Spleen (tissue), 11 donors: ENCODE results near the gene RBMS1. TPM values are rescaled to one million over a fixed set of nuclear protein-coding genes. Genes with fewer than 3 reads are reported as not detected.

Experiments
- DNase-seq: peaks from one replicate; pipeline ENCODE4 v3.0.0-alpha.2; 2020
- H3K27ac ChIP-seq, 8 donors: fragments of 200-600 bp; sonication (generic) in 7 of 8; 1 replicate in 4 of 8; 2 replicates in 4 of 8; pipeline versions ENCODE4 v1.5.0 to v1.8.0; 2016 to 2021; ENCODE audit warnings: inconsistent platforms in 4 of 8, mild to moderate bottlenecking in 4 of 8, moderate library complexity in 1 of 8
- H3K27me3 ChIP-seq, 7 donors: fragments of 200-600 bp; sonication (generic) in 6 of 7; replicated peaks in 1 of 7; 1 replicate in 4 of 7; 2 replicates in 3 of 7; pipeline versions ENCODE4 v1.5.0 to v1.8.0; 2016 to 2021; ENCODE audit warnings: inconsistent platforms in 3 of 7, mild to moderate bottlenecking in 1 of 7
- H3K36me3 ChIP-seq, 6 donors: fragments of 200-600 bp; sonication (generic) in 5 of 6; 1 replicate in 4 of 6; 2 replicates in 2 of 6; pipeline versions ENCODE4 v1.5.0 to v1.8.0; 2016 to 2021; ENCODE audit warnings: inconsistent platforms in 2 of 6
- H3K4me1 ChIP-seq, 6 donors: fragments of 200-600 bp; sonication (generic) in 5 of 6; 1 replicate in 3 of 6; 2 replicates in 3 of 6; pipeline versions ENCODE4 v1.5.0 to v1.8.0; 2016 to 2021; ENCODE audit warnings: inconsistent platforms in 3 of 6
- H3K4me3 ChIP-seq, 8 donors: fragments of 200-600 bp; sonication (generic) in 7 of 8; 1 replicate in 4 of 8; 2 replicates in 4 of 8; pipeline versions ENCODE4 v1.5.0 to v1.8.0; 2016 to 2021; ENCODE audit warnings: inconsistent platforms in 4 of 8, mild to moderate bottlenecking in 4 of 8, moderate library complexity in 2 of 8
- H3K9me3 ChIP-seq, 8 donors: fragments of 200-600 bp; sonication (generic) in 7 of 8; 1 replicate in 4 of 8; 2 replicates in 4 of 8; pipeline versions ENCODE4 v1.5.0 to v1.8.0; 2016 to 2021; ENCODE audit warnings: inconsistent platforms in 4 of 8
- POLR2A ChIP-seq, 3 donors: fragments of 450-650 bp; IDR thresholded peaks; one replicate each; pipeline ENCODE4 v1.5.1; 2017; ENCODE audit warnings: antibody characterized with exemption in 3 of 3, mild to moderate bottlenecking in 1 of 3
- POLR2AphosphoS5 ChIP-seq, 3 donors: sonication (generic); formaldehyde crosslinking; IDR thresholded peaks; one replicate each; pipeline ENCODE4 v1.5.1; 2017; ENCODE audit warnings: antibody characterized with exemption in 3 of 3
- WGBS, 5 donors: extraction: QIAGEN DNeasy Blood & Tissue Kit in 3 of 5; methylation state at CpG; one replicate each; pipeline versions ENCODE4 v1.1.5 to v1.1.7; 2013 to 2018; 5-methylcytosine and 5-hydroxymethylcytosine counted together
- intact Hi-C: fragments of 100-400 bp; cut with DNase I; formaldehyde crosslinking; loops from one replicate; pipeline ENCODE4 v1.15.0; 2023; ENCODE audit warnings: low total_unique reads
- polyA plus RNA-seq, 3 donors: library from polyadenylated mRNA; stranded (reverse); fragments of 200-250 nt; gene quantifications; one replicate each; pipeline ENCODE4 v1.2.1, GENCODE V29; 2013
- total RNA-seq, 7 donors: library from RNA; depleted of rRNA in 3 of 7; stranded (reverse); fragments of >200 nt in 3 of 7; fragmentation: NEBNext Ultra II Directional in 4 of 7; extraction: Animal tissue kit (Norgen Biotek cat#: 25700) in 4 of 7; gene quantifications; one replicate each; pipeline versions ENCODE4 v1.1.0 to v1.2.1, GENCODE V29; 2016 to 2021
- TF ChIP-seq, protein P1 (sequence below), 11 experiments: fragments of 200-600 bp in 7 of 11; fragments of 450-650 bp in 4 of 11; sonication (generic) in 4 of 11; IDR thresholded peaks in 8 of 11; conservative IDR thresholded peaks in 3 of 11; 1 replicate in 7 of 11; 2 replicates in 4 of 11; pipeline versions ENCODE4 v1.4.0 to v1.8.0; 2016 to 2021; ENCODE audit warnings: antibody characterized with exemption in 11 of 11, inconsistent platforms in 4 of 11, mild to moderate bottlenecking in 1 of 11
- donor health status: healthy with polysubstance abuse.
- donor health status: DM: no; HTN: no; CAD: no; lungs with moderate emphysema.
- donor health status: DM: no; HTN: no; CAD: no.
- donor health status: Bipolar disorder and iron deficiency.
- donor health status: healthy.
- donor health status: DM: no; HTN: no; CAD: no.
- donor health status: DM: yes; HTN: yes; CAD: no.

Gene RBMS1
- total and polyA plus RNA-seq, 10 donors, result 18.8 to 151 (median 118) TPM

GRCh38 chr2:160266037-160266551 lies 227.5 kb downstream of the RBMS1 start:
- TF ChIP-seq, protein P1, sequence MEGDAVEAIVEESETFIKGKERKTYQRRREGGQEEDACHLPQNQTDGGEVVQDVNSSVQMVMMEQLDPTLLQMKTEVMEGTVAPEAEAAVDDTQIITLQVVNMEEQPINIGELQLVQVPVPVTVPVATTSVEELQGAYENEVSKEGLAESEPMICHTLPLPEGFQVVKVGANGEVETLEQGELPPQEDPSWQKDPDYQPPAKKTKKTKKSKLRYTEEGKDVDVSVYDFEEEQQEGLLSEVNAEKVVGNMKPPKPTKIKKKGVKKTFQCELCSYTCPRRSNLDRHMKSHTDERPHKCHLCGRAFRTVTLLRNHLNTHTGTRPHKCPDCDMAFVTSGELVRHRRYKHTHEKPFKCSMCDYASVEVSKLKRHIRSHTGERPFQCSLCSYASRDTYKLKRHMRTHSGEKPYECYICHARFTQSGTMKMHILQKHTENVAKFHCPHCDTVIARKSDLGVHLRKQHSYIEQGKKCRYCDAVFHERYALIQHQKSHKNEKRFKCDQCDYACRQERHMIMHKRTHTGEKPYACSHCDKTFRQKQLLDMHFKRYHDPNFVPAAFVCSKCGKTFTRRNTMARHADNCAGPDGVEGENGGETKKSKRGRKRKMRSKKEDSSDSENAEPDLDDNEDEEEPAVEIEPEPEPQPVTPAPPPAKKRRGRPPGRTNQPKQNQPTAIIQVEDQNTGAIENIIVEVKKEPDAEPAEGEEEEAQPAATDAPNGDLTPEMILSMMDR (IDR thresholded peaks at IDR 0.05 in 8 of 11, conservative IDR thresholded peaks at IDR 0.05 in 3 of 11), result no peak
- no peak for TF ChIP-seq POLR2AphosphoS5 (IDR thresholded peaks at IDR 0.05)
- no peak for TF ChIP-seq POLR2A (IDR thresholded peaks at IDR 0.05)
- H3K27me3 ChIP-seq, result no peaks in the 10 kb centered on the region
- peaks cover 0 to 5% (median 0%) of the 10 kb centered on the region in 6 donors for H3K36me3 ChIP-seq
- no peak overlapping the region for H3K27ac ChIP-seq
- intact Hi-C loops, result no loop called here
- 51 to 73% (median 67%) methylated on average over 7 of the region's 7 CpGs for WGBS, 5 donors
- peaks cover 5 to 30% (median 21%) of the 10 kb centered on the region in 6 donors for H3K4me1 ChIP-seq
- DNase-seq, result no peak
- H3K4me3 ChIP-seq, result no peak overlapping the region
- H3K9me3 ChIP-seq, result no peaks in the 10 kb centered on the region

- H3K4me1 ChIP-seq, result peaks cover 2 to 12% (median 3%) of the 10 kb centered on the region in 6 donors
- H3K4me3 ChIP-seq, result no peak overlapping the region
- H3K27ac ChIP-seq, result no peak overlapping the region
- DNase-seq, result no peak
- TF ChIP-seq POLR2AphosphoS5 (IDR thresholded peaks at IDR 0.05) (no peak), POLR2A (IDR thresholded peaks at IDR 0.05) (no peak)
- TF ChIP-seq, protein P1 (IDR thresholded peaks at IDR 0.05 in 8 of 11, conservative IDR thresholded peaks at IDR 0.05 in 3 of 11), result no peak
- no peaks in the 10 kb centered on the region for H3K36me3 ChIP-seq
- WGBS, 5 donors, result 88 to 100% (median 97%) methylated on average over 1 of the region's 1 CpG
- intact Hi-C loops, result no loop called here
- H3K27me3 ChIP-seq, result no peaks in the 10 kb centered on the region
- H3K9me3 ChIP-seq, result peaks cover 0 to 4% (median 0%) of the 10 kb centered on the region in 8 donors
Observed at GRCh38 chr2:160264308-160264707, 229.3 kb downstream of the RBMS1 start.

- Histone ChIP-seq H3K4me1 (no peaks in the 10 kb centered on the region), H3K9me3 (peaks cover 0 to 4% (median 0%) of the 10 kb centered on the region in 8 donors), H3K4me3 (no peak overlapping the region), H3K36me3 (no peaks in the 10 kb centered on the region), H3K27me3 (no peaks in the 10 kb centered on the region), H3K27ac (no peak overlapping the region)
- no peak for DNase-seq
- WGBS, 5 donors, result 80 to 94% (median 87%) methylated on average over 2 of the region's 2 CpGs
- no peak for TF ChIP-seq POLR2AphosphoS5 (IDR thresholded peaks at IDR 0.05)
- TF ChIP-seq, protein P1 (IDR thresholded peaks at IDR 0.05 in 8 of 11, conservative IDR thresholded peaks at IDR 0.05 in 3 of 11), result no peak
- no peak for TF ChIP-seq POLR2A (IDR thresholded peaks at IDR 0.05)
- intact Hi-C loops, result no loop called here
Observed at GRCh38 chr2:160261732-160262131, 231.9 kb downstream of the RBMS1 start.

DNA sequence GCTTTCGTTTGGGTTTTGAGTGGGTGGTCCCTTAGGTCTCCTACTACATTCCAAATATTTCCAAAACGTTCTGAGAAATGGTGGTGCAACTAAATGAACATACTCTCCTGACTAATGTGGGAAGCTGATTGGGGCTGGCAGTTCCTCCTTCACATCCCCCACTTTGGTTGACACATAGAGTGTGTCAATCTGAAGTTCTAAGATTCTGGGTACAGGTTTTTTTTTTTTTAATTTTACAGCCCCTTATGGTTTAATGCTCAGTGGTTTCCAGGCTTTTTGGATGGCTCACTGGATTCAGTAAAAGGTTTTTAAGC lies 235.2 kb downstream of the RBMS1 start:
- TF ChIP-seq, protein P1 (IDR thresholded peaks at IDR 0.05 in 8 of 11, conservative IDR thresholded peaks at IDR 0.05 in 3 of 11), result no peak
- TF ChIP-seq POLR2A (IDR thresholded peaks at IDR 0.05) (no peak), POLR2AphosphoS5 (IDR thresholded peaks at IDR 0.05) (no peak)
- WGBS, 5 donors, result 60 to 80% (median 71%) methylated on average over 2 of the region's 2 CpGs
- no peak overlapping the region for H3K4me3 ChIP-seq
- intact Hi-C loops, result loop anchor here (10.0 kb wide), 1 partner anchor 716 kb away; no protein-coding TSS in a partner anchor
- no peaks in the 10 kb centered on the region for H3K4me1 ChIP-seq
- H3K27ac ChIP-seq, result no peak overlapping the region
- H3K9me3 ChIP-seq, result peaks cover 0 to 4% (median 0%) of the 10 kb centered on the region in 8 donors
- no peaks in the 10 kb centered on the region for H3K27me3 ChIP-seq
- H3K36me3 ChIP-seq, result no peaks in the 10 kb centered on the region
- no peak for DNase-seq
